LHCN-M2 (cell line): ENCODE results near the gene ABCA7. TPM values are rescaled to one million over a fixed set of nuclear protein-coding genes. Genes with fewer than 3 reads are reported as not detected.
A peak's percentile ranks its signal among the peaks of the same experiment; 100 is the strongest.

Experiments used
- DNase-seq: peaks from one replicate; pipeline ENCODE4 v3.0.0-alpha.2; 2012; ENCODE audit warnings: low read depth
- total RNA-seq: library from RNA; depleted of rRNA; stranded (reverse); fragments of >200 nt; gene quantifications from 2 replicates; pipeline ENCODE4 v1.2.3, GENCODE V29; 2014

ABCA7 gene
- total RNA-seq, 1 experiment from 2014 or later, result 21.5 TPM

DNA sequence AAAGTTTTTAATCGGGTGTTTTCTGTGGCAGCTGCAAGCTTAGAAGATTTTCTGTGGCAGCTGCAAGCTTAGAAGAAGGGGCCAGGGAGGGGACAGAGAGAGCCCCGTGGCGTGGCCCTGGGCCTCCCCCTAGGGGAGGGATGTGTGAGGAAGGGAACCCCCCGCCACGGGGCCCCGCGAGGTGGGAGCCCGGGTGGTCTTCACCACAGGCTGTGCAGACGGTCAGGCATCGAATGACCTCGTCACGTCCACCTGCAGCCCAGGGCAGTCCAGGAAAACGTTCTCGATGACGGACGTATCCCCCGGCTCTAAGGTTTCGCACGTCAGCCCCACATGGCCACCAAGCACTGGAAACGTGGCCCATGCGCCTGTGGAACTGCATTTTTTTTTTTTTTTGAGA is 46.7 kb downstream of the ABCA7 start:
- no peak for DNase-seq

DNA sequence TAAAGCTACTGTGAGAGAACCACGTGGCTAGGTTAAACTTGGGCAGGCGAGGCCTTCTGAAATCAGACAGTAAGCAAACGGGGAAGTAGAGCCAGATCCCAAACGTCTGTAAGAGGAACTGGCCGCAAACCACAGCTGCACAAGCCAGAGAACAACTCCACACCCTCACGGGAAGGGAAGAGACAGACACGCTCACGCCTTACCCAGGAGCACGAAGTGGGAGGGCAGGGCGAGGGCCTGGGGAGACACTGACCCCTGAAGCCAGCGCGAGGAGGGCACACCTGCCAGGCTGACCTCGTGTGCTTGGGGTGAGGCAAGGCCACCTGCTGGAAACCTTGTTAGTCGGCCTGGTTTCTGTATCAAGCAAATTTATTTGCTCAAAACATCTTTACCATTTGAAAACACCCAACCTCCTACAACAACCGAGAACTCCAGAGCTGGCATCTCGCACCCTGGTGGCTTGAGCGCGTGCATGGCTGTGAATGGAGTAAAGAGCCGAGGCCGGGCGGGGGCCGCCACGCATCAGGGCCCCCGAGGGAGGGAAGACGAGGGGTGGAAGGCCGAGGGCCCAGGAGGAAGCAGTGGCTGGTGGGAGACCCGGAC is 48.0 kb downstream of the ABCA7 start:
- DNase-seq, result no peak

DNA sequence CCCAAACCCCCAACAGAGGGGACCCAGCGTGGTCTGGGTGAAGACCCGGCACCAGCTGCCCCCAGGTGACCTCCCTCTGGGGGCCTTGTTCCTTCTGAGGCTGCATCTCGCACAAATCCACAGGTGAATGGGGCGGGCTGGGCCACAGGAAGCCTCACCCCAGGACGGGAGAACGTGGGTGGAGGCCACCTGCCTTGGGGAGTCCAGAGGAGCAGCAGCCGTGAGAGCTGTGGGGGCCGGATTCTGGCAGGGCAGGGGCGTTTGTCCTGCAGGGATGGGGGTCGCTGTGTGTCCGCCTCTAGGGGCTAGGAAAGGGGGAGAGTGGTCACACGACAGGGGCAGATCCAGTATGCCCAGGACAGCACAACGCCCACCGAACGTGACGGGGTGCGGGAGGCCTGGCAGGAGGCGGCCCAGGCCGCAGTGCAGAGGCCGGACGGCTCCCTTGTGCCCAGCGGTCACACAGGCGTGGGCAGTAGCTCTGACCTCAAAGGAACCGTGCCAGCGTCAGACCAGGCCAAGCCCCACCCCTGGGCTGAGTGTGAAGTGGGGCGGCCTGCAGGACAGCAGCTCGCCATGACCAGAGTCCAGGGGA is 48.6 kb downstream of the ABCA7 start:
- no peak for DNase-seq

DNA sequence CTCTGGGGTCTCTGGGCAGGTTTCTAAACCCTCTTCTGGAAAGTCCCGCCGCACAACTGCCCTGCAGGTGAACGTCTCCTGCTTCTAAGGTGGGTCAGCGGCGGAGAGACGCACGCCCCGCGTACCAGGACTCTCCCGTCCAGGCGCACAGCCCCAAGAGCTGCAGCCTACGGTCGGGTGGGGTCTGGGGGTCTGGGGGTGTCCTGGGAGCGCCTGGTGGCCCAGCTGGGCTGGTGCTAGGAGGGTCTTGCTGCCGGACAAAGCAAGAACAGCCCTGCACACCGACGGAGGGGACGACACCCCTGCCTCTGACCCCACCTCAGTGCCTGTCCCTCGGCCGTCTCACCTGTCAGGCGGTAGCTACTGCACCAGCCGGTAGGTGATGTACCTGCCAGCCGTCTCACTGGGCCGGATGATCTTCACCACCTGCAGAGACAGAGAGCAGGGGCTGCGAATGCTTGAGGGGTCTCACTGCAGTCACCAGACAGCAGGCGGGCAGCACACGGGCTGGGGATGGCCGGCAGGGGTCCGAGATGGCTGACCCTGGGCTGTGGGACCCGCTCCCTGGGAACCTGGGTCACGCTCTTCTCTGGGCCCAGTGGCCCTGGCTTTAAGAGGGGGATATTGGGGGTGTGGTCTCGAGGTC is 49.3 kb downstream of the ABCA7 start:
- DNase-seq, result no peak

DNA sequence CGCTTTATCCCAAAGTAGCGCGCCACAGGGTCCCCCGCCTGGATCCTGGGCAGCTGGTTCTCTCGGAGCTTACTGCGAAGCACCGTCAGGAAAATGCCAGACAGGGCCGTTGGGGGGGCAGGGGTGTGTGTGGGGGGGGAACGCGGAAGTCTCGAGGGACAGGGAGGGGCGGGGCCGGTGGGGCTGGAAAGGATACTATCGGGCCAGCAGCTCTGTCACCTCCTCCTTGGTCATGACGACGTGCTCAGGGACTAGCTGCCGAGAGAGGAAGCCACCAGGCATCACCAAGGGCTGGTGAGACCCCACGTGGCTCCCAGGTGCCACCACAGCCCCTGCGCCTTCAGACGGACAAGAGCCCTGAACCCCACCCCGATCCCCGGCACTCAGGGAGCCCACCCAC is 50.0 kb downstream of the ABCA7 start:
- no peak for DNase-seq

DNA sequence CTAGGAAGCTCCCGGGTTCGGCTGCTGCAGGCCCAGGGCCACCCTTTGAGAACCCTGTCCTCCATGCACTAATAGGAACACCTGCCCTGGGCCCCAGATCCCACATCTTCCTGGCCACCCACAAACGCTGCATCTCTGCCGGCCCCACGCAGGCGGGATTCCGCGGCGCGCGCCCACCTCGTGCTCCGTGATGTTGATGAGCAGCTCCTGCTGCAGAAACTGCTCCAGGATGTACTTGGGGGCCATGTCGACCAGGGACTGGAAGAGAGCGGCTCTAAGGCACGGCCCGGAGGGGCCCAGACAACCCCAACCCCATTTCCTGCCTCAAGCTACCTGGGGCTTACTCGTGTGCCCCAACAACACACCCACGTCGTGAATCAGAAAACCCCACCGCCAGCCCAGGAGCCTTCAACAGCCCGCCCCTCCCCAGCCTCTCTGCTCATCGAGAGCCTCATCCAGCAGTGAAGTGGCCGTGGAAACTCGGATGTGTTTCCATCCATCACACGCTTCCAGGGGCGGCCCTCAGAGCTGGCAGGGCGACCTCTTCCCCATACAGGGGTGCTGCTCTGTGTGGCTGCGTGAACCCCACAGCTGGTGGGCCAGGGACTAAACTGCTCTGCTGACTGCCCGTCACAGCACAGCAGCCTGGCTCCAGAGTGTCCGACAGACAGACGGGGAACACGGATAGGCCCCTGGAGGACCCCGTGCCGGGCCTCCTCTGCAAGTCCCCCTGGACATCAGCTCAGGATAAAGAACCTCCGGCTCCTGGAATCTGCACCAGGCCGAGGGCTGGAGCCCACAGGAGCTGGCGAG is 51.0 kb downstream of the ABCA7 start:
- DNase-seq, result no peak

DNA sequence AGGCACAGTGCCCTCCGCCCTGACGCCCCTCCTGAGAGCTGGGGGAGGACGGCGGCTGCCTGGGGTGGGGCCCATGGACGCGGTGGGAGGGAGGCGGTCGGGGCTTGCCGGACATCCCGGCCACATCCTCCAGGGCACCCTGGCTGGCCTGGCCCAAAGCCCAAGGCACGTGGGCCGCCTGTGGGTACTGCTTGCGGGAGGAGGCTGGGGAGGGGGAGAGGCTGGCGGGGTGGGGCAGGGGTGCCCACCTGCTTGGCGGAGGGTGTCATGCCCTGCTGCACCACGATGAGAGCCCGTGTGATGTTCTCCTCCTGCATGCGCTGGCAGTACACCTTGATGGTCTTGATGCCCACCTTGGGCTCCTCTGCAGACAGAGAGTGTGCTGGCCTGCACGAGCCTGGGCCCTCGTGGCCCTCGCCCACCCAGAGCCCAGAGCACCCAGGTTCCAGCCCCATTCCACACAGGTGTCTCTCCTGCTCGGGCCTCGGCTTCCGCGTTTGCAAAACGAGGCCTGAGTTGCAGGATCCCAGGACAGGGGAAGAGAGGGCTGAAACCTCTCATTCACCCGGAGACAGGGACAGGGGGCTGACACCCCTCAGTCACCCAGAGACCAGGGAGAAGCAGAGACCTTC is 51.8 kb downstream of the ABCA7 start:
- no peak for DNase-seq

DNA sequence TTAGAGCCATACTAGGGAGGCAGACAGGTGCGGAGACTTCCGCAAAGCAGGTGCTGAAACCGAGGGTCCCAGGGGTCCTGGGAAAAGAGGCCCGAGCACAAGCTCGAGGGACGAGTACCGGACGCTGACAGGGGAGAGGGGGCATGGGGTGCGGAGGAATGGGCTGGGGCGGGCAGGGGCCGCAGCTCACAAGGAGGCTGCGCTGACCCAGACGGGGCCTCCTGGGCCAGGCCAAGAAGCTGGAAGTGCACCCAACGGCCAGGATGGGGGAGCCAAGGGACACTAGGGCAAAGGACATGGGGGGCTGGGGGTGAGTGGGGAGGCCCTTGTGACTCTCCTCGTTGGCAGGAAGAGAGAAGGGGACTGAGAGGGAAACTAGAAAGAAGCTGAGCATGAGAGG is 53.4 kb downstream of the ABCA7 start:
- DNase-seq, result no peak

DNA sequence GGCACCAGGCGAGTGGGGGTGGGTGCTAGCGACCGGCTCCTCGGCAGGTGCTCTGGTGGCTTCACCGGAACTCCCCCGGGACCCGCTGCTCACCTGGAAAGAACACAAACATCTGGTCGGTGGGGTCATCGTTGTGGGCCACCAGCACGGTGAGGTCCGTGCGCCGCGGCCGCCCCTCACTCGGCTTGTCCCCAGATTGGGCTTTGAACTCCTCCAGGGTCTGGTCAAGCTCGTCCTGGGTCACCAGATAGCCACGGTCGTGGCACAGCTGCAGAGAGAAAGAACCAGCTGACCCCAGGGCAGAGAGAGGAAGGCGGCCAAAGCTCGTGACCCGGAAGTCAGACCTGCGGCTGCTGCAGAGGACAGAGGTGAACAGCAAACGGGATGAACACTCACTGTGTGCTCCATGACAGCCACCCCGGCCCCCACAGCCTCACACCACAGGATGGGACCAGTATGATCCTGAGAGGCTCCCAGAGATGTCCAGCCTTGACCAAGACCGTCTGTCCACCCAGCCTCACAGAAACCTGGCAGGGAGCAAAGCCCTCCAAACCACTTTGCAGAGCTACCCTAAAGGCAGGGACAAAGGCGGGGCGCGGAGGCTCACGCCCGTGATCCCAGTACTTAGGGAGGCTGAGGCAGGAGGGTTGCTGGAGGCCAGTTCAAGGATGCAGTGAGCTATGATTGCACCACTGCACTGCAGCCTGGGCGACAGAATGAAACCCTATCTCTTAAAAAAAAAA is 54.1 kb downstream of the ABCA7 start:
- DNase-seq, result no peak

DNA sequence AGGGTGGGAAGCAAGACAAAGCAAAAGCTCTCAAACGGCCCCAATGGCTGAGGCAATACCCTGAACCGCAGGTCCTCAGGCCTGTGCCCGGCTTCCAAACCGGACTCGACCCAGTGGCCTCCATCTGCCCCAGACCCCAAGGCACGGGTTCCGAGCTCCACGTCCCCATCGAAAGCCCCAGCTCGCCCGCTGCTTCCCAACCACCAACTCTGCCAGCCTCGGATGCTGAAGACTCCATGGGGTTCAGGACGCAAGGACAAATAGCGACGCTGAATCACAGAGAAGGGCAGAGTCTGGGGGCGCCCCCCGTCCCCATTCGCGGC is 54.7 kb downstream of the ABCA7 start:
- no peak for DNase-seq

DNA sequence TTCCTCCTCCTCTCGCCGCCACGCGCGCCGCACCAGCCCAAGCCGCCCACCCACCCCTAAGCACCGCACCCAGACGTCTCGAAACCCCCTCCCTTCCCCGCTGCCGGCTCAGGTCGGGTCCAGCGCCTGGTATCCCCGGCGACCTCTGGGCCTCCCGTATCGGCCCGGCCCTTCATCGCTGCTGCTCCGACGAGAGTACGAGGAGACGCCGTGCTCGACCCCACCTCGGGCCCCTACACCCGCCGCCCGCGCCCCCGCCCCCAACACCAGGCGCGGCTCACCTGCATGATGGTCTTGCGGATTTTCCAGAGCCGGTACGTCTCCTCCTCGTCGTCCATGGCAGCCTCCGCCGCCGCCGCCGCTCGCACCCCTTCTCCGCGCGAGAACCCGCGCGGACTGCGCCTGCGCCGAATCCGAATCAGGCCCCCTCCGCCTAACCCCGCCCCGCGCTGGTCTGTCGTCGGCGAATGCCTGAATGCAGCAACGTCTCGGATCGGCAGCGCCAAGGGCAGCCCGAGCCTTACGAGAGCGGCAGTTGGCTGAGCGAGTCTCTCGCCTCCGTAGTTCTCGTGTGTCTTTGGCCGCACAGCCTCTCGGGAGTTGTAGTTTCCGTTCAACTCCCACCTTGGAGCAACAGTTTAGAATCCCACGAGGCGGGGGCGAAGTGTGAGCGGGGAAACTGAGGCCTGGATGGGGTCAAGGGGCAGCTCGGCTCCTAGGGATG is 55.2 kb downstream of the ABCA7 start, which contains the start of gene POLR2E:
TSS of gene POLR2E (minus strand) at position 398 of the 724 bp plus-strand sequence. CDS start at position 338, 60 bp downstream.
- peak; percentile 97 for DNase-seq

DNA sequence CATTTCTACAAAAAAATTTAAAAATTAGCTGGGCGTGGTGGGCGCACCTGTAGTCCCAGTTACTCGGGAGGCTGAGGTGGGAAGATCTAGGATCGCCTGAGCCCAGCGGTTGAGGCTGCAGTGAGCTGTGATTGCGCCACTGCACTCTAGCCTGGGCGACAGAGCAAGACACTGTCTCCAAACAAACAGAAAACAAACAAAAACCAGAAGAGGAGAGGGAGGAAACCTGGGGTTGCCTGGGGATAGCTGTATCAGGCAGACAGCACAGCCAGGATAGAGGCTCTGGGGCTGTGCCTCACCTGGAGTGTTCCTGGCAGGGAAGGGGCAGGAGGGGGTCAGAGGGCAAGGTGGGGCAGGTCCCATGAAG is 57.9 kb downstream of the ABCA7 start:
- no peak for DNase-seq

DNA sequence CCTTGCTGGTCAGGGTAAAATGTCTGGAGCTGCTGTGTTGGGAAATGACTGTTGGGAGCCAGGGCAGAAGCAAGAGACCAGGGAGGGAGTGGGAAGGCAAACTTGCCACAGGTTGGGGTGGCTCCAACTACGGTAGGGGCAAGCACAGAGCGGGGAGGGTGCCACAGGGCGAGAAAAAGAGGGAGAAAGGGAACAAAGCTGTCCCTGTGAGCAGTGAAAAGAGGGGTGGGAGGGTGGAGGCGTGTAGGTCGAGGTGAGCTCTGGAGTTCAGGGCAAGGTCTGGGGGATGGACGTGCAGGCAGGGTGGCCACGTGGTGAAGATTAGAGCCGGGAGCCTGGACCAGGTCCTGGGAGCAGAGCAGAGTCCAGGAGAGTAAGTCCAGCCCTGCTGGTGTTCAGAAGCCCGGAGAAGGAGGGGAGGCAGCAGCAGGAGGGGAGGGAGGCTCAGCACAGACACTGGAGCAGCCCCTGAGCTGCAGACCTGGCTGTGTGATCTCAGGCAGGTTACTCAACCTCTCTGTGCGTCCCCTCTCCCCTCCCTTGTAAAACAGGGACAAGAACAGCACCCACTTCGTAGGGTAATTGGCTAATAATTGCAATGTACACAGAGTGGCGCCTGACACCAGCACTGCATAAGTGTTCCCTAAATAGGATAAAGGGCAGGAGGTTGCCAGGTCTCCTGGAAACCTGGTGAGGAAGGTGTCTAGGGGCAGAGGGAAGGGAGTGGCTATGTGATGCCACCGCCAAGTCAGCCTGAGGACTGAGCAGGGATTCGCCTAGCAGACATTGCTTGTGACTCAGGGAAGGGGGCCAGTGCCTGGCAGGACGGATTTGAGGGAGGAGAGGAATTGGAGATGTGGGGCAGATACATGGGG is 58.5 kb downstream of the ABCA7 start:
- no peak for DNase-seq

DNA sequence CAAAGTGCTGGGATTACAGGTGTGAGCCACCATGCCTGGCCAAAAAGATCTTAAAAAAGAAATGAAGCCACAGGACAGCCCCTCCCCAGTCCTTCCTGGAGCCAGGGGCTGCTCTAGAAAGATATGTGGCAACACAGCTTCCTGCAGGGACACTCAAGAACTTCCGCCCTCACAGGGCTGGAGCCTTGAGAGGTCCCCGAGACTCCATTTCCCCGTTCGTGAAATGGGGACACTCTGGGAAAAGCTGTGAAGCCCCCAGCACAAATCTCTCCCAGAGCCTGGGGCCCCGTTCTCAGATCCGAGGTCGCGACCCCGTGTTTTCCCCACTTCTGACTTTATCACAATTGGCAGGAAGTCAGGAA is 61.4 kb downstream of the ABCA7 start:
- peak; percentile 37 for DNase-seq

DNA sequence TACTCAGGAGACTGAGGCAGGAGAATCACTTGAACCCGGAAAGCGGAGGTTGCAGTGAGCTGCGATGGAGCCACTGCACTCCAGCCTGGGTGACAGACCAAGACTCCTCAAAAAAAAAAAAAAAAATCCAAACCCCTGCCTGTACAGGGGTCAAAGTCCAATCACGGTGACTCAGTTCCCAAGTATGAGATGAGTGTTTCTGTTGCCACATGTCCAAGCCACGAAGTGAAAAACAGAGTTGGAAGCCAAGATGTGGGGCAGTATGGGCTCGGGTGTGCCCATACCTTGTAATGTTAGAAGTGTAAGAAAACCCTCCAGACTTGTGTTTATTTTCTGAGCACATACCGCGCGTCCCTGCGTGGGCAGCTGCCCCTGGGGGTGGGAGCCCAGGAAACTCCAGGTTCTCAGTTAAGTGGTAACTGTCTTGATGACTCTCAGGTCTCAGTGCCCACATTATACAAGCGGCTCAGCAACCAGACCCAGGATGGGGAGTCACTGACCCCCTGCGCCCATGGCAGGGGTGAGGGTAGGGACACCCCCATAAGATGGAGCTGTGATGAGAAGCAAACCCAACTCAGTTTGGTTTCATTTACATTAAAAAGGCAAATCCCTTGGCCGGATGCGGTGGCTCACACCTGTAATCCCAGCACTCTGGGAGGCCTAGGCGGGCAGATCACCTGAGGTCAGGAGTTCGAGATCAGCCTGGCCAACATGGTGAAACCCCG is 62.7 kb downstream of the ABCA7 start:
- peak; percentile 100 for DNase-seq

DNA sequence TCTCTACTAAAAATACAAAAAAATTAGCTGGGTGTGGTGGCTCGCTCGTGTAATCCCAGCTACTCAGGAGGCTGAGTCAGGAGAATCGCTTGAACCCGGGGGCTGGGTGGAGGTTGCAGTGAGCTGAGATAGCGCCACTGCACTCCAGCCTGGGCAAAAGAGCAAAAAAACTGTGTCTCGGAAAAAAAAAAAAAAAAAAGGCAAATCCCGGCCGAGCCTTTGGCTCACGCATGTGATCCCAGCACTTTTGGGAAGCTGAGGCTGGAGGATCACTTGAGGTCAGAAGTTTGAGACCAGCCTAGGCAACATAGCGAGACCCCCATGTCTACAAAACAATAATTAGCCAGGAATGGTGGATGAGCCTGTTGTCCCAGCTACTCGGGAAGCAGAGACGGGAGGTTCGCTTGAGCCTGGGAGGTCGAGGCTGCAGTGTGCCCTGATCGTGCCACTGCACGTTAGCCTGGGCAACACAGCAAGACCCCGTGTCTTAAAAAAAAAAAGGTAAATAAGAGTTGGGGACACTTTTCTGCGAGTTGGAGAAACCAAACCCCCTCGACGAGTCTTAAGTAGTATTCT is 63.3 kb downstream of the ABCA7 start:
- no peak for DNase-seq

DNA sequence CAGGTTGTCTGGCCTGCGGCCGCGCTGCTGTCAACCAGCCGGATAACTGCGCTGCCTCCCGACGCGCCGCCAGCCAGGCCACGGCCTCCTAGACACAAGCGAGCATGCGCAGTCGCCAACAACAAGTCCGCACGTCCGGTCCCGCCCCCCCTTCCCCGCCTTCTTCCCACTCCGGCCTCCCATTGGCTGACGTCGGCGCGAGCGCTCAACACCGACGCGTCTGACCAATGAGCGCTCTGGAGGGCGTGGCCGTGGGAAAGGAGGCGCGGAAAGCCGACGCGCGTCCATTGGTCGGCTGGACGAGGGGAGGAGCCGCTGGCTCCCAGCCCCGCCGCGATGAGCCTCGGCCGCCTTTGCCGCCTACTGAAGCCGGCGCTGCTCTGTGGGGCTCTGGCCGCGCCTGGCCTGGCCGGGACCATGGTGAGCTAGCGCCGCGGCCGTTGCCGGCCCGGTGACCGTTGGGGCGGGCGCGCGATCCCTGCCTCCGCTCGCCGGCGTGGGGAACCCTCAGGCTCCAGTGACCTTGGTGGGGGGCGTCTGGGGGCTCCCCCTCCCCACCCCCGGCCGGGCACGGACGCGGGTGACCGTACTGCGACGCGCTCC is 63.9 kb downstream of the ABCA7 start, which contains the start of gene GPX4:
TSS of gene GPX4 (plus strand) at position 287 of the 603 bp plus-strand sequence. CDS start at position 337, 50 bp downstream.
- peak; percentile 99 for DNase-seq
